GM23248 (cell line): ENCODE data around the gene SCYGR6.

Experiments used
- EZH2 ChIP-seq: fragments of 200-600 bp; sonication (generic); IDR thresholded peaks from 2 replicates; pipeline ENCODE4 v1.6.1; 2018; ENCODE audit warnings: antibody characterized with exemption, mild to moderate bottlenecking; ENCODE audit not compliant: insufficient read depth, poor library complexity, severe bottlenecking
- EZH2phosphoT487 ChIP-seq: fragments of 200-600 bp; sonication (generic); IDR thresholded peaks from 2 replicates; pipeline ENCODE4 v1.6.1; 2018; ENCODE audit warnings: antibody characterized with exemption, moderate library complexity, mild to moderate bottlenecking, low read depth; ENCODE audit not compliant: insufficient read depth

GRCh38 chr2:227761740-227762476 is 37.4 kb upstream of the SCYGR6 start:
- TF ChIP-seq EZH2, result no peak
- no peak for TF ChIP-seq EZH2phosphoT487
